GM18499 (cell line): Measurements from ENCODE around the gene ITPRID1.
"Not testable (repeated sequence)": the region's sequence is repeated elsewhere in the genome, so short reads cannot be mapped to it uniquely, and the experiment has no call there.

ENCODE experiments used
- ATAC-seq: cut with Tn5 transposase; IDR thresholded peaks from one replicate; pipeline ENCODE4 v1.9.1; 2021; ENCODE audit warnings: moderate number of reproducible peaks; ENCODE audit not compliant: insufficient read depth, unreplicated experiment

ITPRID1 gene

DNA sequence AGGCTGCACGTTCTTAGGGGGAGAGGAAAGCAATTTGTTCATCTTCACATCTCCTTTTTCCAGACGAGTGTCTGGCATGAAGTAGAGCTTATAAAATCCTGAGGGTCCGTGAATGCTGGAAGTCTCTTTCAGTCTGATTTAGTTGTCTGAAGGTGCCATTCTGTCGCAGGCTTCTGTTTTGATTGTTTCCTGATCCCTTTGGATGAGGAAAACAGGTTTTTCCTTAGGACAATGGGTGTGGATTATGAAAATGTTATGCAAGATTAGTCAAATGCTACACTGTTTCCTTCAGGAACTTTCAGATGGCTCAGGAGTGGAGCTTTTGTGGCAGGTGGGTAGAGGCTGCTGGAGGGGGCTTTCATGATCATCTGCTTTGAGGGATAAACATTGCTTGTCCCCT lies at the start of gene ITPRID1:
Gene ITPRID1 (plus strand): TSS at position 301 of the 400 bp plus-strand sequence. CDS start 38,935 bp downstream, outside the sequence.
- no peak for ATAC-seq

DNA sequence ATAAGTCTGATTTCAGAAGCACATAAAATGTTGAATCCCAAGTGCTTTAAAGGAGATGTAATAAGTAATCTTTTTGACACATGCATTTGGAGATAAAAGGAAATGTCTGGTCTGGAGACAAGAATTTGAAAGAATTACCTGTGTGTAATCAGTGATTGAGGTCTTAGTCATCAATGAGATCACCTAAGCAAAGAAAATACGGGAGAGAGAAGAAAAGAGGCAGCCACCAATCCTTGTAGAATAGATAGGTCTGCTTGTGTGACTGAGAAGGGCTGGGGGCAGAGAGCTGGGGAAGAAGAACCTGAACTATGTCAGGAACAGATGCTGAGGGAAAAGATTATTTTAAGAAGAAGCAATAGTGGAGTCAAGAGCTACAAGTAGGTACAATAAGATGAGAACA lies 49.3 kb upstream of the ITPRID1 start:
- no peak for ATAC-seq

DNA sequence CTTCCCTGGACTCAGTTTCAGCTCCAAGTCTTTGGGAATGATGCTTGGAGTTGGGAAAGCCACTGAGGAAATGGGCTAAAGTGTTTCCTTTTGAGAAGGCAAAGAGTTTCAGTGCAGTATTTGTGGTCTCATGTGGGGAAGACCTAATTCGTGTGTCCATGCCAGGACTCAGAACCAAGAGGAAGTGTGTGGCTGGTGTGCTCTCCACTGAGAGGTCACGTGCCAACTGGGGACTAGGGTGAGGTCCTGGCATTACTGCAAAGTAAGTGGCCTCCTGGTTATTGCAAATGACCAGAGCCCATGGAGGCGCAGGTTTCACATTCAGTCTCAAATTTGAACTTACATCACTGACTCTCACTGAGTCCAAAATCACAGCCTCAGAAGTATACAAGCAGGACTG lies 48.6 kb upstream of the ITPRID1 start:
- no peak for ATAC-seq

DNA sequence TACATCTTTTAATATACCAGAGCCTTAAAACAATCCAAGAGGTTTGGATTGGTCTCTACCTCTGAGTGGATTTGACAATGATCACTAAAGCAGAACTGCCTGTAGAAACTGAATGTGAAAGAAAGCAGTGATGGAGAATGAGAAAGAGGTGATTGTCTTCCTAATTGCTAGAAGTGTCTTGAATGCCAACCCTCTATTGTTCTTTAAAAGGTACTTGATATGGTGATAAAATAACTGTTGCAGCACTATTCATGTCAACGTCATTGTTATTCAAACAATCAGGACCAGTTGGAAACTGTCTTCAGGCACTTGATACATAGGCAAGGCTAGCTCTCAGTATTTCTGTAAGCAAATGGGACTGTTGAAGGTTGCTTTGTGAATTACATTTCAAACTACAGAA lies 47.9 kb upstream of the ITPRID1 start:
- ATAC-seq, result no peak

DNA sequence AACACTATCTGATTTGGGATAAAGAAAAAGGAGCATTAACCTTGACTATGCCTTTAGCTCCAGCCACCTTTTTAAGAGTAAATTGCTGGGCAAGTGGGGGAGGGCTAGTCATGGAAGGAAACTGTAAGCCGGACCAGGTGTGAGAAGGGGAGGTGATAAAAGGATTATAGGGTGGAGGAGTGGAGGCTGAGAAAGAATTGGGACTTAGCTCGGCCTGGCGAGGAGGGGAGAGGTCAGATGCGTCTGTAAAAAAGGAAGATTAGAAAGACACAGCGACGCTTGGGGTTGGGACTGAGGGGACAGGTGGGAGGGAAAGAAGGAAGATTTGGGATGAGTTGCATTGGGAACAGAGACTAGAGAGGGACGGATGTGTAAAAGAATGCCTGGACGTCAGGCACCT lies 43.0 kb upstream of the ITPRID1 start:
- not testable (repeated sequence) for ATAC-seq

DNA sequence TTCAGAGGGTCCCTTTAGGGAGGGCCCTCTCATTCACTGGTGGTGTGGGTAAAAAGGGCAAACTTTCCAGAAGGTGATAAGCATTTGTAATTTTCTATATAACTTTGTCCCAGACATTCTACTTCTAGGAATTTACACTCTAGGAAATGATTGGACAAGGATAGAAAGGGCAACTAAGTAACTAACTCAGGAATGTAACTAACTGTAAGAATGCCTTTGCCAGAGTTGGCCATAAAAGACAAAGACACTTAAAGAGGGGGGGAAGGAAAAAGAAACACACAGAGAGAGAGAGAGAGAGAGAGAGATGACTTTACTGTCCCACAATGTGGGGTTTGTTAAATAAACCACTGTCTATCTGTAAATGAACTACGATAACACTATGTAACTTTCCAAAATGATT lies 38.5 kb upstream of the ITPRID1 start:
- no peak for ATAC-seq

DNA sequence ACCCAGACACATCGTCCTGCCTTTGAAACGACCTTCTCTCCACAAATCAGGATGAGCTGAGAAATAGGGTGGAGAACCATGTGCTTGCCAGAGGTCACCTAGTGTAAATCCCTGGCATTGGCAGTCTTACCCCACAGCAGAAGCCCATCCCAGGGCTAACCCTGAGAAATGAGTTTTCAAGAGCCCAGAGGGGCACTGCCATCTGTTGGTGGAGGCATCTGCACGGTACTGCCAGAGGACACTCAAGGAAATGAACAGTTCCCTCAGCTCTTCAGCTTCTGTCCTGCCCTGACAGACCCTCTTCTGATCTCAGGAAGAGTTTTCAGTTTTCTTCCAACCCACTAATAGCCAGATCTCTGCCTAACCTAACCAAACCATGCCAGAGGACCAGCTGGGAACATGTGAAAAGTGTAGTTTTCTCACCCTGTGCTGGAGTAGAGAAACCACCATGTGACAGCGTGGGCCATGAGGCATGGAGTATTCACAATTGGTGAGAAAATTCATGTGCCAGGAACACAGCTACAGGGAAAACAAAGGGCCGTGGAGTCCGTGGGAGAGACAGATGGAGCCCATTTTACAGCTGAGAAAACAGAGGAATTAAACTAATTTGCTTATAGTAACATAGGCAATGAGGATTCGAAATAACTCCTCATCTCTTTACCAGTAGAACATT lies 37.7 kb upstream of the ITPRID1 start:
- ATAC-seq, result no peak

DNA sequence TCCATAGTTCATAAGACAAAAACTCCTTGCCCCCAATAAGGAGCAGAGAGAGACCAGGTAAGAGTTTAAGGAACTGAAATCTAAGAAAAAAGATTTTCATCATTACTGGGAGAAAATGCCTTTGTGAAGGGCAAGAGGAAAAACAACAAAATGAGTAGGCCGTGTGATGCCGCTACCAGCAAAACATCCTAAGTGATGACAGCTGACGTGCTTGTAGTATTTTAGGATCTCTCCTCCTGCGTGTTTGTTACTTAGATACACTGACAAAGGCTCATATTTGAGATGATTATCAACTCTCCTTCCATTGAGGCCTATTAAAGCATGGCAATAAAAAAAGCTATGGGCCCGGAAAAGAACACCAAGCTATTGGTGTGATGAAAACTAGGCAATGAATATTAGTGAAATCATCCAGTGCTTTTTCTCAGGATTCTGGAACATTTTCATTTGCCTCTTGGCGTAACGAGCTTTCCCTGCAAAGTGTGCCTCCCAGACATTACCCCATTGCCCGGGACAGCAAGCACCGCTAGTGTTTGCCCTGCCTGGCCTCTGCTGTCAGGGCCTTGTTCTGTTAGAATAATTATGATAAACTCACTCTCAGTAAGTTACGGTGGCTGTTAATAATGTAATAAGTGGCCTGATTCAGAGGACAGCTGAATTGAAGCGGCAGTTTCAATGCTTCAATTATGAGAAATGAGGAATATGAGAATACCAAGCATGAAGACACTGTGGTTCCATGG lies 36.8 kb upstream of the ITPRID1 start:
- ATAC-seq, result no peak

DNA sequence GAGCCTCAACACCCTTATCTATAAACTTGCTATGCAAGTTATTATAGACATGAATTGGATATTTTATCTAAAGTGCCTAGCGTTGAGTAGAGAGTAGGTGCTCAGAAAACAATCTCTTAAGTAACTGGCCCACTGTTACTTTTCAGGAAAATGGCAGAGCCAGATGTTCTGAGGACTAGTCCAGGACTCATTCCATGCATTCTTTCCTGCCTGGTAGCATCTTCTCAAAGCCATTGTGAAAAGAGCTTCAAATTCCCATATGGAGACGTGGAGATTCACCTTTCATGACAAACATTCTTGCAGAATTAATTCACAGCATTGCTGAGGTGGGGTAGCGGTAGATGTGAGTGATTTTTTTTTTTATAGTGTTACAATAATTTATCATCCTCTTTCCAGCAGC lies 35.9 kb upstream of the ITPRID1 start:
- no peak for ATAC-seq

DNA sequence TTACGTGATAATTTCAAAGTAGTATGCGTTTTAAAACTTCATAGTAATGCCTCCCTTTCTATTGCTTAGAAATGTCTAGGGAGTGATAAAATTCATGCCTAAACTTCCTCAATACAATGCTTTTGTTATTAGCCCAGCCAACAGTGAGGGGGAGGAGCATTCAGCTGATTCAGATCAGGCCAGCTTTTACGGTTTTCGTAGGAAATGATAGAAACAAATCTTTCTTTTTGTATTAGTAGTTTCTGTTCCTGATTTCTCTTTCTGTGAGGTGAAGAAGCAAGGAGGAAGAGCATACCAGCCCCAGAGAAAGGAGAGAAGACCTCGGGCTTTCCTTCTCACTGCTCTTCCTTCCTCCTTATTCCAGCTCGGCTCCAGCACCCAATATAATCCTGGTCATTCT lies 35.2 kb upstream of the ITPRID1 start:
- ATAC-seq, result peak; percentile 95

DNA sequence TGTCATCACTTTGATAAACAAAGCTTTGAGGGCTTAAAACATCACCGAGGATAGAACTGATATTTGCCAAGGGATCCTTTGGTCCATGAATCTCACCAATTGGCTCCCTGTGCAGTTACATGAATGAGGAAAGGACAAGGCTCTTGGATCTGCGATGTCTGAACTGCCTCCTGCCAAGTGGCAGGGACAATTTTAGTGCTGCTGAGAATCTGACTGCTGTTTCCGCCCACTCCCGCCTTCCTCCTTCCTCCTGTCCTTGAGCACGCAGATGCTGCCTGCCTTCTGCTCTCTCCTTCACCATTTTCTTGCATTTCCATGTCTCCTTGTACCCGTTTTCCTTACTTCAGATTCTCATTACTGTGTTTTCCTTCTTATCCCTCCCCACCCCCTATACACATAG lies 26.8 kb upstream of the ITPRID1 start:
- ATAC-seq, result no peak

DNA sequence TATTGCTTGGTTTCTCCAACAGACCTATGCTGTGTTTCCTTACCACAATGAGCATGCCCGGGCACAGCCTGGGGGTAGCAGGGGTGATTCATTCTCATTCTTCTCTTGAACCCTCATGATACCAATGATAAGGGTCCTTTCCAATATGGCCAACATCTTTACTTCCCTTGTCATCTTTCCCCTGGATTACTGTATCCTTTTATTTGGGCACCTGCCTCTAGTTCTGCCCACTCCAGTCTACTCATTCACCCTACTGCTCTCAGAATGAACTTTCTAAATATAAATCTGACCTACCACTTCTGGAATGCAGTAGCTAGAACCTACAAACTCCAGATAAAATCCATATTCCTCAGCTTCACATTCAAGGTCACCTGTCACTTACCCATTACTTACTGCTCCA lies 26.4 kb upstream of the ITPRID1 start:
- no peak for ATAC-seq

DNA sequence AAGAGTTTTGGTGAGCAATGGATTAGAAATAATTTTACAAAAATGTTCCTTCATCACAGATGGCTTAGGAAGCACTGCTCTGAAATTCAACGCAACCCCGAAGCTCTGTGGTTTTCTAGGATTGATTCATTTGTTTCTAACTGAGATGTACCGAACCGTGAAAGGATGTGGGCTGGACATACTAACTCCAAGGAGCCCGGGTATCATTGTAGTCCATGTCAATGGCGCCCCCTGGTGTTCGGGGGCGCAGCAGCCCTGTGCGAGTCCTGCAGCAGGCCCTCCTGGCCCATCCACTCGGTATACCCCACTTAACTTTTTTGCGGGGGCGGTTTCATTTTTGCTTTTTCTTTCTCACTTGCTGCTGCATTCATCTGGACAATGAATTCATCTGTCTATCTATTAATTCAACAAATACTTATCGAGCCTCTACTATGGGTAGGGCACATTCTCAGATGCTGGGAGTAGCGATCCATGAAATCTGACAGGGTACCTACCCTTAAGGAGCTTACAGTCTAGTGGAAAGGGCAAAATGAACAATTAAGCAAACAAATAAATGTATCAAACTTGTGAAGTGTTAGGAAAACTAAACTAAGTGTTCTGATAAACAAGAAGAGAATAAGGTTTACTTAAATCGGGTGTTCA lies 25.2 kb upstream of the ITPRID1 start:
- peak; percentile 96 for ATAC-seq

DNA sequence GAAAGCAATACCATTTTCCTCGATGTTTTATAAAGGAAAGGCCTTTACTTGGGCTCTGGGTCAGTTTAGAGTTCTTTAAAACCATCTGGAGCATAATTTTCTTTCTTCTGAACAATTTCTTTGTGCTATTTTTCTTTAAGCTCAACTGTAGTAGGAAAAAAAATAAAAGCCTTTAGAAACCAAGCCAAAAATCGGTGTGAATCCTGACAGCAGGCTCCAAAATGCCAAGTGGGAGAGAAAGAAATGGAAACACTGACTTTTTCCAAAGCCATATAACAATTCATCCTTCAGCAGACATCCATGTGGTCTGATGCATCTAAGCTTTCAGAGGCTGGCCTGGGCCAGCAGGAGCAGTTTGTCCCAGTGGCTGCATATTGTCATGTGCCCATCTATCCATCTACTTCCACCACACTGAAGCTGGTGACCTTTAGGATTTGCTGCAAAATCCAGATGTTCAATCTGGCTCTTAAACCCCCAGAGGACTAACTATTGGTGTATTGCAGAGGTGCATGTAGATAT lies 23.0 kb upstream of the ITPRID1 start:
- ATAC-seq, result no peak

DNA sequence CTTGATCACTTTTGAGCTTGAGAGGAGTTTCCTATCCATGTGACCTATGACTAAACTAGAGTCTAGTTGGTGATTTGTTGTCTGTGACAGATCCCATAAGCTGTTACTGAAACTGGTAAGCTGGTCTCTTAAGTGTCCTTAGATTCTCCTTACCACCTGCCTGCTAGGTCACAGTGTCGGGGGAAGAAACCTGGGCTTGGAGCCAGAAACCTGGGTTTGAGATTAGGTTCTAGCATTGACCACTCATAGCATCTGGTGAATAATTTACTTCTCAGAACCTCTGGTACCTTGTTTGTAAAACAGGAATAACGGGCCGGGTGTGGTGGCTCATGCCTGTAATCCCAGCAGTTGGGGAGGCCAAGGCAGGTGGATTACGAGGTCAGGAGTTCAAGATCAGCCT lies 21.8 kb upstream of the ITPRID1 start:
- ATAC-seq, result no peak

DNA sequence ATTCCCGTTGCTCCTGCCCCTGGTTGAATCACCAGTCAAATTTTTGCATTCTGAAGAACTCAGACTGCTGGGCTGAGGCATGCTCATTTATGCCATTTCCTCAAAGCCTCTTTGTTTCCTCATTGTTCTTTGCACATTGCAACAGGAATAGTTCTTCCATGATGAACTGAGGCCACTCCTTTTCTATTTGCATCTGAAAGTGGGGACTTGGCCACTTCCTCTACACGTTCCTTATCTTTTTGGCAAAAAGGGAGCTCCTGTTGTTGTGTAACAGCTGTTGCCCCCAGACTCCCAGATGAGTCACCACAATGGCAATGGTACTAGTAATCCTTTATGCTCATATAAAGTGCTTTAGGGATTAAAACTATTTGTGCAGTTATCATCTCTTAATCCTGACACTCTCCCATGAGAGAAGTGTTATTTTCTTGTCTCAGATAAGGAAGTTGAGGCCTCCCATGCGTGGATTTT lies 20.1 kb upstream of the ITPRID1 start:
- no peak for ATAC-seq

DNA sequence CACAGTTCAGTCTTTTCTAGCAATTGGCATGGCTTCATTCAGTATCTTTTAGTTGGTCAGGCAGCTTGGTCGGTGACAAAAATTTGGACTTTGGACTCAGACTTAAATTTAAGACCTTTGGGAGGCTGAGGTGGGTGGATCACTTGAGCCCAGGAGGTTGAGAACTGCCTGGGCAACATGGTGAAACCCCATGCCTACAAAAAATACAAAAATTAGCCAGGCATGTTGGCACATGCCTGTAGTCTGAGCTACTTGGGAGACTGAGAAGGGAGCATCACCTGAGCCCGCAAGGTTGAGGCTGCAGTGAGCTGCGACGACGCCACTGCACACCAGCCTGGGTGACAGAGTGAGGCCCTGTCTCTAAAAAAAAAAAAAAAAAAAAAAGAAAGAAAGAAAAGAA lies 19.5 kb upstream of the ITPRID1 start:
- ATAC-seq, result no peak

DNA sequence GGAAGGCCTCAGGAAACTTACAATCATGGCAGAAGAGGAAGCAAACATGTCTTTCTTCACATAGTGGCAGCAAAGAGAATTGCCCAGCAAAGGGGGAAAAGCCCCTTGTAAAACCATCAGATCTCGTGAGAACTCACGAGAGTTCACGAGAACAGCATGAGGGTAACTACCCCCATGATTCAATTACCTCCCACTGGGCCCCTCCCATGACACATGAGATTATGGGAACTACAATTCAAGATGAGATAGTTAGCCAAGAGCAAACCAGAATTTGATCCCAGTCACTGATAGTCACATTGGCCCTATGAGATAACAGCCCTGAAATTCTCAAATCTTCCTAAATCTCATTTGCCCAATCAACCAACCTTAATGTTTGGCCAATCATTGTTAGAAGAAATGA lies 18.2 kb upstream of the ITPRID1 start:
- no peak for ATAC-seq

DNA sequence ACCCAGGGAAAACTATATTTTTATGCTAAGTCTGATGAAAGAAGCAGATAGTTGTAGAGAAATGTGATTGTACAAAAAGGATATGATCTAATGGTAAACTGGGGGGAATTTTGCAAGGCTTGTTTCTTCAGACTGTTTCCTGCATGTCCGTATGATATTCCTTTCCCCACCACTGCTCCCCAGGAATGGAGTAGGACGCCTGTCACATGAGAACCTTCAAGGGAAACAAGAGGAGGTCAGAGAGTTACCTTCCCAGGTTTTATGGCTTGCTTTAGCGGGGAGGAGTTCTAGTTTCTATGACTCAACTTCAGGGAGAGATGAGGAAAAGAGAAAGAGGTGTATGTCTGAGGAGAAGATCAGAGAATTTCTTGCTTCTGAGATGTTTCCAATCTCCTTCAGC lies 16.4 kb upstream of the ITPRID1 start:
- no peak for ATAC-seq

DNA sequence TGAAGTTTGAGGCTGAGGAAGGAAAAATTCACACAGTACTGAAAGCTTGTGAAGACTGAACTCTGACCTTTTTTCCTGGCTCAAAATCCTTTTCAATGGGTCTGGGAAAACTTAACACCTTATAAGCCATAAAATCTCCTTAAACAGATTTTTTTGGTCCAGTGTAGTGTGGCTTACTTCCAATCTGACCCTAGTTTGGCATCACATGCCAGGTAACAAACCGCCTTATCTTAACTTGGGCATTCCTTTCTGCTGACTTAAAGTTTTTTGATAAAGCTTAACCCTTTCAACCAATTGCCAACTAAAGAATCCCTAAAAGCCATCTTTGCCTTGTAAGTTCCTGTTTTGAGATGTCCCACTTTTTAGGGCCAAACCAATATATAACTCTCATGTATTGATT lies 13.2 kb upstream of the ITPRID1 start:
- ATAC-seq, result no peak

DNA sequence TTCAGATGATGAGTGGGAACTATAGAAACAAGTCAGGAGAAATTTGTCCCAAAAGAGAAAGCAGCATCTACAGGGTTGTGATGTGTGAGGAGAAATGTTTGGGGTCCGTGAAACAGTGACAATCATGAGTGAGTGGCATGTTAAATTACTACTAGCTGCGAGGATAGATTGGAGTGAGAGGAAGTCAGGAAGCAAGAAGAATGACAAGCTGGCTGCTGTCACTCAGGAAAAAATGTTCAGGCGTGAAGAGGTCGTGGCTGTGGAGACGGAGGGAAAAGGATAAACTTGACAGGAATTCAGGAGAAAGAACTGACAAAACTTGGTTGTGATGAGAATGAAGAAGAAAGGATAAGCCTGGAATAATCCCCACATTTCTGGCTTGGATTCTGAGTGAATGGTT lies 5.1 kb upstream of the ITPRID1 start:
- ATAC-seq, result no peak
